ENCODE data around the gene FGF7. TPM values are rescaled to one million over a fixed set of nuclear protein-coding genes. Genes with fewer than 3 reads are reported as not detected.

FGF7 gene
- polyA plus RNA-seq, 3 donors from 2014 or later, result not detected

DNA sequence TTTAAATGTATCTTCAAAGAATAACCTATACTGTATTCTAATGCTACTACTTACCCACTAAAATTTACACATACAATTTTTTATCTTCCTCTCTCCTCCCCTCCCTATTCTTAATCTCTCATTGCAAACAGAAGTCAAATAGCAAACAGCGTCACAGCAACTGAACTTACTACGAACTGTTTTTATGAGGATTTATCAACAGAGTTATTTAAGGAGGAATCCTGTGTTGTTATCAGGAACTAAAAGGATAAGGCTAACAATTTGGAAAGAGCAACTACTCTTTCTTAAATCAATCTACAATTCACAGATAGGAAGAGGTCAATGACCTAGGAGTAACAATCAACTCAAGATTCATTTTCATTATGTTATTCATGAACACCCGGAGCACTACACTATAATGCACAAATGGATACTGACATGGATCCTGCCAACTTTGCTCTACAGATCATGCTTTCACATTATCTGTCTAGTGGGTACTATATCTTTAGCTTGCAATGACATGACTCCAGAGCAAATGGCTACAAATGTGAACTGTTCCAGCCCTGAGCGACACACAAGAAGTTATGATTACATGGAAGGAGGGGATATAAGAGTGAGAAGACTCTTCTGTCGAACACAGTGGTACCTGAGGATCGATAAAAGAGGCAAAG, 984 bp downstream of the FGF7 start:
- Mint-ChIP-seq H3K4me3 (no peak overlapping the region), H3K36me3 (no peaks in the 10 kb centered on the region), H3K27me3 (ENCODE audit: low read depth in 3 of 3) (peaks cover 4 to 7% (median 5%) of the 10 kb centered on the region in 3 donors), H3K4me1 (peaks cover 3 to 4% of the 10 kb centered on the region in 2 donors), H3K9me3 (no peaks in the 10 kb centered on the region), H3K27ac (no peak overlapping the region)
- no peak for DNase-seq

DNA sequence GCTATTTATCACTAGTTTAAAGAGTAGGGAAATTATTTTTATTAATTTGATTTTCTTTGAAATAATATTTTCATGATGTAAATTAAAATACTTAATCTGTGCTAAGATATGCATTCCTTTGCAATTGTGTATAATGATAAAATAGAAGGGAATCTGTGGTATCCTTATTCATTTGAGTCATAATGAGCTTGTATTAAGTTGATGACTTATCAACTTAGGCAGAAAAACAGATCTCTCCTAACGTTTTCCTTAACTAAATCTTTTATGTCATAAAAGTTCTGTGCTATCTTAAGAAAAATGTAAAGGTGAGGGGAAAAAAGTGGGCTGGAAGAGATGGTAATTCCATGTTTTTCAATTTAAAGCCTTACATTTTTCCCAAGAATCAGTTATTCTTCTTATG, 1.9 kb downstream of the FGF7 start:
- Mint-ChIP-seq H3K27me3 (ENCODE audit: low read depth in 3 of 3) (peaks cover 4 to 7% (median 5%) of the 10 kb centered on the region in 3 donors), H3K4me3 (no peak overlapping the region), H3K36me3 (no peaks in the 10 kb centered on the region), H3K27ac (no peak overlapping the region), H3K4me1 (peaks cover 3 to 4% of the 10 kb centered on the region in 2 donors), H3K9me3 (no peaks in the 10 kb centered on the region)
- DNase-seq, result no peak

DNA sequence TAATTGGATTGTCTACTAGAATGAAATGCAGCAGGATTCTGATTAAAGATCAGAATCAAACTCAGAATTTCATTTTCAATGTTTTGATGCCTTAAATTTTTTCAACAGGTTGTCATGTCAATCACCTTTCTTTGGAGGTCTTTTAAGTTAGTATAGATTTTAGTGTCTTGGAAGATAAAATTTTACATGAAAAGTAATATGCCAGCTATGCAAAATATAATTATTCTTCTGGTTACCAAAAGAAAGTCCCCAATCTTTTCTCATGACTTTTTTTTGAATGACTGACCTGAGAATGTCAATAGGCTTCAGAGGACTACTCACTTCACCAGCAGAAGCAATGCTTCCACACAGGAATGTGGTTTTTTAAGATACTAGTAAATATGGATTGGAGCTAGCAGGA, 4.3 kb downstream of the FGF7 start:
- no peaks in the 10 kb centered on the region for H3K36me3 Mint-ChIP-seq
- H3K9me3 Mint-ChIP-seq, result no peaks in the 10 kb centered on the region
- H3K27me3 Mint-ChIP-seq (ENCODE audit: low read depth in 3 of 3), result peaks cover 0 to 2% (median under 1%) of the 10 kb centered on the region in 3 donors
- no peak overlapping the region for H3K27ac Mint-ChIP-seq
- no peaks in the 10 kb centered on the region for H3K4me1 Mint-ChIP-seq
- H3K4me3 Mint-ChIP-seq, result no peak overlapping the region
- DNase-seq, result no peak

- Mint-ChIP-seq H3K27me3 (ENCODE audit: low read depth in 3 of 3) (peaks cover 0 to 2% (median 0%) of the 10 kb centered on the region in 3 donors), H3K4me1 (no peaks in the 10 kb centered on the region), H3K36me3 (no peaks in the 10 kb centered on the region), H3K27ac (no peak overlapping the region), H3K4me3 (no peak overlapping the region), H3K9me3 (no peaks in the 10 kb centered on the region)
- no peak for DNase-seq
These were observed 5.5 kb downstream of the FGF7 start for GRCh38 chr15:49428409-49429095.

- no peak for DNase-seq
- H3K4me1 Mint-ChIP-seq, result no peaks in the 10 kb centered on the region
- no peaks in the 10 kb centered on the region for H3K36me3 Mint-ChIP-seq
- no peak overlapping the region for H3K4me3 Mint-ChIP-seq
- peaks cover 0 to 2% (median 0%) of the 10 kb centered on the region in 3 donors for H3K27me3 Mint-ChIP-seq (ENCODE audit: low read depth in 3 of 3)
- no peaks in the 10 kb centered on the region for H3K9me3 Mint-ChIP-seq
- H3K27ac Mint-ChIP-seq, result no peak overlapping the region
These were observed 7.0 kb downstream of the FGF7 start for GRCh38 chr15:49430046-49430445.

- no peak overlapping the region for H3K4me3 Mint-ChIP-seq
These were observed 12.1 kb downstream of the FGF7 start for GRCh38 chr15:49435174-49435573.

DNA sequence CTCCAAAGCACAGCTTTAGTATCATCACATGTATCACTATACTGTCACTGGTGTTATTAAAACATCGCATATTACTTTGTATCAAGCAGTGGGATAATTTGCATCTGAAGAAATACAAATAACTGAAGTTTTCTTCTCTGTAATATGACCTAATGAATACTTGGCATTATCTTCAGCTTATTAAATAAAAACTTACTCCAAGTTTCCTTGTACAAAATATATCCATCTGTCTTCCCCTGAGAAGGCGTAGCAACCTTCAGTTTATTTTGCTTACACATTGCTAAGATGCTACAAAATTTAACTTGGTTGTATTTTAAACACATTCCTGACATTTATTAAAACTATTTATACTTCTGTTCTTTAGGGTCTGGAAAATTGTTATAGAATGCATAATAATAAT, 13.7 kb downstream of the FGF7 start:
- no peaks in the 10 kb centered on the region for H3K36me3 Mint-ChIP-seq
- no peaks in the 10 kb centered on the region for H3K27me3 Mint-ChIP-seq (ENCODE audit: low read depth in 3 of 3)
- no peak overlapping the region for H3K4me3 Mint-ChIP-seq

More at GRCh38 chr15:49435174-49435573, 12.1 kb downstream of the FGF7 start:
- H3K27me3 Mint-ChIP-seq (ENCODE audit: low read depth in 3 of 3), result no peaks in the 10 kb centered on the region
- no peaks in the 10 kb centered on the region for H3K9me3 Mint-ChIP-seq
- H3K4me1 Mint-ChIP-seq, result peaks cover 21 to 26% of the 10 kb centered on the region in 2 donors
- H3K36me3 Mint-ChIP-seq, result no peaks in the 10 kb centered on the region
- no peak overlapping the region for H3K27ac Mint-ChIP-seq
- DNase-seq, result no peak

DNA sequence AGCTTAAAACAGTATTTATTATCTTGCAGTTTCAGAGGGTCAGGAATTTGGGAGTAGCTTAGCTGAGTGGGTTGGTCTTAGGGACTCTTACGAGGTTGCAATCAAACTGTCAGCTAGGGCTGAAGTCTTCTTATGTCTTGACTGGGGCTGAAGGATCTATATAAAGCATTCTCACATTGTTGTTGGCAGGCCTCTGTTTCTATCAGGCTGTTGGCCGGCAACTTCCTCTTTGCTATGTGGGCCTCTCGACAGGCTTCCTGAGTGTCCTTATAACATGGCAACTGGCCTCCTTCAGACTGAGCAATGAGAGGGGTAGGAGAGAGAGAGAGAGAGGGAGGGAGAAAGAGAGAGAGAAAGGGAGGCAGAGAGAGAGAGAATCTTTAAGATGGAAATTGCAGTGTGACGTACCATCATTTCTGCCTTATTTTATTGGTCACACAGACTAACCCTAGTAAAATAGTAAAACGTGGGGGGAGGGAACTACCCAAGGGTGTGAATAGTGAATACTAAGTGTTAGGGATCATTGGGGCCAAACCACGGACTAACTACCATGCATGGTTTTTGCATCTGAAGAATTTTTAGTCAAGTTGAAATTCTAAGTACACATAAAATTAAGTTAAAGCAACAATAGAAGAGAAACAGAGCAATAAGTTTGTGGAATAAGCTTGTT, 16.1 kb downstream of the FGF7 start:
- DNase-seq, result peak in 1 of 3 donors; percentile 2
- H3K9me3 Mint-ChIP-seq, result no peaks in the 10 kb centered on the region
- H3K4me1 Mint-ChIP-seq, result peaks cover 21 to 28% of the 10 kb centered on the region in 2 donors
- H3K4me3 Mint-ChIP-seq, result peak overlapping the region; percentile 5 to 58 (median 34)
- H3K36me3 Mint-ChIP-seq, result no peaks in the 10 kb centered on the region
- H3K27ac Mint-ChIP-seq, result peak overlapping the region in 5 of 6 donors; percentile 9 to 76 (median 29)
- H3K27me3 Mint-ChIP-seq (ENCODE audit: low read depth in 3 of 3), result no peaks in the 10 kb centered on the region

More for the DNA sequence above, 13.7 kb downstream of the FGF7 start:
- Mint-ChIP-seq H3K27ac (no peak overlapping the region), H3K4me1 (peaks cover 21 to 28% of the 10 kb centered on the region in 2 donors), H3K9me3 (no peaks in the 10 kb centered on the region)
- DNase-seq, result no peak

GRCh38 chr15:49439678-49440395, 16.8 kb downstream of the FGF7 start:
- no peak for DNase-seq
- no peaks in the 10 kb centered on the region for H3K27me3 Mint-ChIP-seq (ENCODE audit: low read depth in 3 of 3)
- peaks cover 21 to 28% of the 10 kb centered on the region in 2 donors for H3K4me1 Mint-ChIP-seq
- H3K36me3 Mint-ChIP-seq, result no peaks in the 10 kb centered on the region
- no peaks in the 10 kb centered on the region for H3K9me3 Mint-ChIP-seq
- H3K27ac Mint-ChIP-seq, result peak overlapping the region in 4 of 6 donors; percentile 4 to 70 (median 21)
- peak overlapping the region in 3 of 5 donors; percentile 4 to 38 (median 5) for H3K4me3 Mint-ChIP-seq

DNA sequence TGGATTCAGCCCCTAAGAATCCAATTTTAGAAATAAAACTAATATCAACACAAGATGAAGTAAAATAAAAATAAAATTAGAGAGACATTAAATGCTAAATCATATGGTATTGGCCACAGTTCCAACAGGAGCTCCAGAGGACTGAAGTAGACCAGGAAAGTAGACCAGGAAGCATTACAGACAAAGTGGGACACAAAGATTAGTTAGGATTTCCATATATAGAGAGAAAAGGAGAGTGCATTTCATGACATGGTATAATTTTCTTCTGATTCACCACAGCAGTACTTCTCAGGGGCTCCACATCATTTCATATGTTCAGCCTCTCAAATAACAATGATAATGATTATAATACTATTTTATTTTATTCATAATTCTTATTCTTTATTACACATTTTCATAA, 18.3 kb downstream of the FGF7 start:
- no peak for DNase-seq
- Mint-ChIP-seq H3K9me3 (no peaks in the 10 kb centered on the region), H3K27ac (no peak overlapping the region), H3K36me3 (no peaks in the 10 kb centered on the region), H3K4me1 (peaks cover 21 to 28% of the 10 kb centered on the region in 2 donors), H3K4me3 (no peak overlapping the region), H3K27me3 (ENCODE audit: low read depth in 3 of 3) (no peaks in the 10 kb centered on the region)

DNA sequence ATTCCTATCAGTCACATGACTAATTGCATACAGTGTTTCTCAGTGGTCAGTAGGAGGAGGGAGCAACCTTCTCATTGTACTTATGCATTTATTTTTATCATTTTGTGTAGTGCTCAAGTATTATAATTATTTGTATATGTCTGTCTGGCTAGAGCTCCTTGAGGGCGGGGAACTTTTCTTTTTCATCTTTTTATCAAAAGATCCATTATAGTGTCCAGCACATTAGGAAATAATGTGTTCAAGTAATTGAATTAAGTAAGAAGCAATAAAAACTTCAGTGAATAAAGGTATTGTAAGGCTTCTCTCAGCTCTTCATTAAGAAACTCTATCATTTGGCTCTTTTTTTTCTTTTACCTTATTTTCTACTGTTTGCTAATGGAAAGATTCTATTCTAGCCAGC, 18.8 kb downstream of the FGF7 start:
- Mint-ChIP-seq H3K36me3 (no peaks in the 10 kb centered on the region), H3K9me3 (no peaks in the 10 kb centered on the region), H3K27ac (no peak overlapping the region), H3K4me3 (no peak overlapping the region), H3K4me1 (peaks cover 21 to 28% of the 10 kb centered on the region in 2 donors), H3K27me3 (ENCODE audit: low read depth in 3 of 3) (no peaks in the 10 kb centered on the region)
- no peak for DNase-seq

DNA sequence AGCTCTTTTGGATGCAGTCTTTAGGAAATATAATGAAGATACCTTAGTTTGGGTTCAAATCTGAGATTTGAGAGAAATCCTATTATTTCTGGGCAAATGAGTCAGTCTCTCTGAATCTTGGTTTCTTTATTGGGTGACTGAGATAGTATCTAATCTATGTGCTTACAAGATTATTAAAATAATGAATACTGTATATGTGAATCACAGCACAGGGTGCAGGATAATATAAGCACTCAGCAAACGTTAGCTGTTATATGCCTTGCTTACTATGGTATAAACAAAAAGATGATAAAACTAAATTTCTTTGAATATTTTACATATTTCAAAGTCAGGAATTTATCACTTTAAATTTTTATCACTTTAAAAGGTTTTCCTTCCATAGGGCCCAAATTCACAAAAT, 29.6 kb downstream of the FGF7 start:
- no peaks in the 10 kb centered on the region for H3K4me1 Mint-ChIP-seq
- H3K27me3 Mint-ChIP-seq (ENCODE audit: low read depth in 3 of 3), result peaks cover 2 to 11% (median 5%) of the 10 kb centered on the region in 3 donors
- DNase-seq, result no peak

GRCh38 chr15:49456166-49456565, 33.1 kb downstream of the FGF7 start:
- H3K27me3 Mint-ChIP-seq (ENCODE audit: low read depth in 3 of 3), result peaks cover 0 to 9% (median 7%) of the 10 kb centered on the region in 3 donors
- H3K36me3 Mint-ChIP-seq, result no peaks in the 10 kb centered on the region
- no peak for DNase-seq
- H3K27ac Mint-ChIP-seq, result no peak overlapping the region
- no peak overlapping the region for H3K4me3 Mint-ChIP-seq
- H3K4me1 Mint-ChIP-seq, result no peaks in the 10 kb centered on the region
- no peaks in the 10 kb centered on the region for H3K9me3 Mint-ChIP-seq

More for the DNA sequence above, 29.6 kb downstream of the FGF7 start:
- Mint-ChIP-seq H3K9me3 (no peaks in the 10 kb centered on the region), H3K27ac (no peak overlapping the region), H3K4me3 (no peak overlapping the region), H3K36me3 (no peaks in the 10 kb centered on the region)
